Measurements from ENCODE around the gene INTS11. TPM values are rescaled to one million over a fixed set of nuclear protein-coding genes. Genes with fewer than 3 reads are reported as not detected.

Gene INTS11
- total RNA-seq, 2 donors from 2014 or later, result 97.3 to 178 TPM

- WGBS, result 90% methylated on average over 22 of the region's 22 CpGs
- Histone ChIP-seq H3K36me3 (no peaks in the 10 kb centered on the region), H3K27ac (no peak overlapping the region), H3K27me3 (replicated peaks; ENCODE audit: insufficient read depth) (peaks cover 3% of the 10 kb centered on the region), H3K4me3 (no peak overlapping the region), H3K4me1 (replicated peaks) (no peaks in the 10 kb centered on the region), H3K9me3 (no peaks in the 10 kb centered on the region)
- TF ChIP-seq POLR2A (IDR thresholded peaks at IDR 0.05) (no peak), CTCF (IDR thresholded peaks at IDR 0.05) (no peak), POLR2AphosphoS5 (IDR thresholded peaks at IDR 0.05) (no peak)
- intact Hi-C loops (cut with DNase I), result no loop called here
- DNase-seq (ENCODE audit: low spot score), result no peak
Observed at GRCh38 chr1:1285102-1285571, 39.3 kb downstream of the INTS11 start.

GRCh38 chr1:1284221-1285101 lies 40.0 kb downstream of the INTS11 start:
- no peak for DNase-seq (ENCODE audit: low spot score)
- TF ChIP-seq POLR2AphosphoS5 (IDR thresholded peaks at IDR 0.05) (no peak), CTCF (IDR thresholded peaks at IDR 0.05) (no peak), POLR2A (IDR thresholded peaks at IDR 0.05) (no peak)
- H3K4me1 ChIP-seq (replicated peaks), result no peaks in the 10 kb centered on the region
- H3K27me3 ChIP-seq (replicated peaks; ENCODE audit: insufficient read depth), result peaks cover 3% of the 10 kb centered on the region
- no peak overlapping the region for H3K4me3 ChIP-seq
- H3K36me3 ChIP-seq, result no peaks in the 10 kb centered on the region
- 81% methylated on average over 26 of the region's 32 CpGs for WGBS
- no peaks in the 10 kb centered on the region for H3K9me3 ChIP-seq
- H3K27ac ChIP-seq, result no peak overlapping the region
- intact Hi-C loops (cut with DNase I), result no loop called here

GRCh38 chr1:1283821-1284220 lies 40.6 kb downstream of the INTS11 start:
- Histone ChIP-seq H3K4me1 (replicated peaks) (no peaks in the 10 kb centered on the region), H3K36me3 (no peaks in the 10 kb centered on the region), H3K27me3 (replicated peaks; ENCODE audit: insufficient read depth) (peaks cover 3% of the 10 kb centered on the region), H3K9me3 (no peaks in the 10 kb centered on the region), H3K4me3 (no peak overlapping the region), H3K27ac (no peak overlapping the region)
- intact Hi-C loops (cut with DNase I), result no loop called here
- DNase-seq (ENCODE audit: low spot score), result no peak
- TF ChIP-seq POLR2A (IDR thresholded peaks at IDR 0.05) (no peak), POLR2AphosphoS5 (IDR thresholded peaks at IDR 0.05) (no peak), CTCF (IDR thresholded peaks at IDR 0.05) (no peak)
- 7% methylated on average over 3 of the region's 9 CpGs for WGBS

GRCh38 chr1:1282998-1283397 lies 41.5 kb downstream of the INTS11 start:
- no peaks in the 10 kb centered on the region for H3K4me1 ChIP-seq (replicated peaks)
- no peaks in the 10 kb centered on the region for H3K9me3 ChIP-seq
- no peak overlapping the region for H3K4me3 ChIP-seq
- no peak for DNase-seq (ENCODE audit: low spot score)
- 89% methylated on average over 13 of the region's 14 CpGs for WGBS
- H3K36me3 ChIP-seq, result no peaks in the 10 kb centered on the region
- no peak overlapping the region for H3K27ac ChIP-seq
- TF ChIP-seq POLR2AphosphoS5 (IDR thresholded peaks at IDR 0.05) (no peak), POLR2A (IDR thresholded peaks at IDR 0.05) (no peak), CTCF (IDR thresholded peaks at IDR 0.05) (no peak)
- H3K27me3 ChIP-seq (replicated peaks; ENCODE audit: insufficient read depth), result peaks cover 3% of the 10 kb centered on the region
- intact Hi-C loops (cut with DNase I), result no loop called here

All from prostate gland (tissue), 2 donors.